Smooth muscle cell (in vitro differentiated cells): ENCODE measurements around the gene KRT15. TPM values are rescaled to one million over a fixed set of nuclear protein-coding genes. Genes with fewer than 3 reads are reported as not detected.

Experiments
- DNase-seq: peaks from one replicate; lab custom pipeline; 2025; ENCODE audit not compliant: unreplicated experiment; lab: John Stamatoyannopoulos, UW
- H2AFZ ChIP-seq: fragments of 200-600 bp; sonication (generic); 2 replicates; pipeline ENCODE4 v1.6.0; 2016; ENCODE audit warnings: antibody characterized with exemption, low read depth, mild to moderate bottlenecking
- H3F3A ChIP-seq: fragments of 200-600 bp; sonication (generic); 2 replicates; pipeline ENCODE4 v1.6.0; 2017; ENCODE audit warnings: antibody characterized with exemption, low read depth
- H3K27ac ChIP-seq: fragments of 200-600 bp; sonication (generic); 2 replicates; pipeline ENCODE4 v1.5.1; 2016; ENCODE audit warnings: low read depth, mild to moderate bottlenecking
- H3K27me3 ChIP-seq: fragments of 200-600 bp; sonication (generic); 2 replicates; pipeline ENCODE4 v1.6.1; 2016; ENCODE audit warnings: low read depth, mild to moderate bottlenecking
- H3K36me3 ChIP-seq: fragments of 200-600 bp; sonication (generic); 2 replicates; pipeline ENCODE4 v1.5.1; 2016; ENCODE audit warnings: low read depth
- H3K4me1 ChIP-seq: fragments of 200-600 bp; sonication (generic); 2 replicates; pipeline ENCODE4 v1.5.1; 2016; ENCODE audit warnings: low read depth
- H3K4me2 ChIP-seq: fragments of 200-600 bp; sonication (generic); 2 replicates; pipeline ENCODE4 v1.6.0; 2016; ENCODE audit warnings: mild to moderate bottlenecking
- H3K4me3 ChIP-seq: fragments of 200-600 bp; sonication (generic); 2 replicates; pipeline ENCODE4 v1.5.1; 2016; ENCODE audit warnings: mild to moderate bottlenecking
- H3K79me2 ChIP-seq: fragments of 200-600 bp; sonication (generic); 2 replicates; pipeline ENCODE4 v1.6.0; 2016; ENCODE audit warnings: low read depth, mild to moderate bottlenecking
- H3K9ac ChIP-seq: fragments of 200-600 bp; sonication (generic); 2 replicates; pipeline ENCODE4 v1.6.0; 2016; ENCODE audit warnings: low read depth
- H3K9me3 ChIP-seq: fragments of 200-600 bp; sonication (generic); replicated peaks from 2 replicates; pipeline ENCODE4 v1.5.1; 2016; ENCODE audit warnings: low read depth
- H4K20me1 ChIP-seq: fragments of 200-600 bp; sonication (generic); 2 replicates; pipeline ENCODE4 v1.6.0; 2016; ENCODE audit warnings: low read depth
- CTCF ChIP-seq: fragments of 200-600 bp; sonication (generic); IDR thresholded peaks from 2 replicates; pipeline ENCODE4 v1.5.1; 2017; ENCODE audit warnings: borderline replicate concordance, mild to moderate bottlenecking, antibody characterized with exemption; ENCODE audit not compliant: insufficient read depth, poor library complexity, severe bottlenecking
- whole genome bisulfite sequencing: methylation state at CpG from one replicate; pipeline ENCODE4 v1.1.7; 2016; ENCODE audit warnings: low lambda C conversion rate; 5-methylcytosine and 5-hydroxymethylcytosine counted together
- polyA plus RNA-seq: library from polyadenylated mRNA; unstranded; fragments of >200 nt; fragmentation: Nextera tagmentation; extraction: Ambion mirVana; gene quantifications from 2 replicates; pipeline ENCODE4 v1.2.1, GENCODE V29; 2016
- total RNA-seq: library from RNA; depleted of rRNA; stranded (reverse); fragments of >200 nt; gene quantifications from 2 replicates; pipeline ENCODE4 v1.2.3, GENCODE V29; 2014

Gene KRT15
- total and polyA plus RNA-seq, 2 experiments from 2014 or later: 0.93 to 1.7 TPM

- WGBS: 48% methylated on average over 5 of the region's 5 CpGs
- no peaks in the 10 kb centered on the region for H4K20me1 ChIP-seq
- H3K4me2 ChIP-seq: peak overlapping the region; percentile 70
- H3K27ac ChIP-seq: peak overlapping the region; percentile 54
- no peaks in the 10 kb centered on the region for H3K79me2 ChIP-seq
- no peaks in the 10 kb centered on the region for H3K27me3 ChIP-seq
- H3K9ac ChIP-seq: no peak overlapping the region
- DNase-seq: no peak
- H3K9me3 ChIP-seq: no peaks in the 10 kb centered on the region
- peaks cover 12% of the 10 kb centered on the region for H3F3A ChIP-seq
- no peak for TF ChIP-seq CTCF
- H3K4me3 ChIP-seq: no peak overlapping the region
- no peak overlapping the region for H2AFZ ChIP-seq
- peaks cover 16% of the 10 kb centered on the region for H3K4me1 ChIP-seq
- H3K36me3 ChIP-seq: no peaks in the 10 kb centered on the region
Measured at GRCh38 chr17:41539071-41539492, 20.4 kb upstream of the KRT15 start.

GRCh38 chr17:41538565-41538991 lies 19.9 kb upstream of the KRT15 start:
- peak overlapping the region; percentile 70 for H3K4me2 ChIP-seq
- H3K27me3 ChIP-seq: no peaks in the 10 kb centered on the region
- no peak for DNase-seq
- no peaks in the 10 kb centered on the region for H3K79me2 ChIP-seq
- H3K9me3 ChIP-seq: no peaks in the 10 kb centered on the region
- no peaks in the 10 kb centered on the region for H3K36me3 ChIP-seq
- no peak for TF ChIP-seq CTCF
- H3F3A ChIP-seq: peaks cover 12% of the 10 kb centered on the region
- no peak overlapping the region for H3K4me3 ChIP-seq
- H2AFZ ChIP-seq: no peak overlapping the region
- no peak overlapping the region for H3K9ac ChIP-seq
- H4K20me1 ChIP-seq: no peaks in the 10 kb centered on the region
- 4% methylated on average over 5 of the region's 5 CpGs for whole genome bisulfite sequencing
- H3K27ac ChIP-seq: peak overlapping the region; percentile 54
- peaks cover 15% of the 10 kb centered on the region for H3K4me1 ChIP-seq

- Histone ChIP-seq H4K20me1 (no peaks in the 10 kb centered on the region), H3K27ac (peak overlapping the region; percentile 54)
- DNase-seq: no peak
Measured at GRCh38 chr17:41537990-41538389, 19.3 kb upstream of the KRT15 start.

More at GRCh38 chr17:41537990-41538389, 19.3 kb upstream of the KRT15 start:
- Histone ChIP-seq H3K79me2 (no peaks in the 10 kb centered on the region), H3K4me1 (peaks cover 15% of the 10 kb centered on the region), H3K4me3 (no peak overlapping the region), H3K4me2 (peak overlapping the region; percentile 70), H3K9ac (no peak overlapping the region), H2AFZ (no peak overlapping the region), H3F3A (peaks cover 12% of the 10 kb centered on the region), H3K27me3 (no peaks in the 10 kb centered on the region), H3K9me3 (no peaks in the 10 kb centered on the region), H3K36me3 (no peaks in the 10 kb centered on the region)
- 74% methylated on average over 8 of the region's 9 CpGs for WGBS
- TF ChIP-seq CTCF: no peak
